NCI-H2107 (cell line): ENCODE results near the gene KCNAB1.

ENCODE experiments used
- DNase-seq: peaks from one replicate; lab custom pipeline; 2025; lab: John Stamatoyannopoulos, UW

KCNAB1 gene

DNA sequence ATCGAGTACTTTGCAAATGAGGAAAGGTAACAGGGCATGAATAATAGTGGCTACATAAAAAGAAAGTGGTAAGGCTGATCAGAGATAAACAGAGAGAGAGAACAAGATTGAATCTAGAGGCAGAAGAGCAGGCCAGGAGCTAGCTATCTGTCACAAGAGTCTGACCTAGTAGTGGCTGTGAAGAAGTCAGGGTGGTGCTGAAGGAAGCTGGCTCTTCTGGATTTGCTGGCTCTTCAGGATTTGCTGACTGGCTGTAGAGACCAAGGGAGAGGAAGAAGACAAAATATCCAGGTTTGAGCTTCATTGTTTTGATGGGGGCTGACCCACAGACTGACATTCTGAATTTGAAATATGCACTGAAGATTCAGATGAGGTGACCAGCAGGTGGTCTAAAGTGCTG lies 292.2 kb downstream of the KCNAB1 start:
- no peak for DNase-seq

DNA sequence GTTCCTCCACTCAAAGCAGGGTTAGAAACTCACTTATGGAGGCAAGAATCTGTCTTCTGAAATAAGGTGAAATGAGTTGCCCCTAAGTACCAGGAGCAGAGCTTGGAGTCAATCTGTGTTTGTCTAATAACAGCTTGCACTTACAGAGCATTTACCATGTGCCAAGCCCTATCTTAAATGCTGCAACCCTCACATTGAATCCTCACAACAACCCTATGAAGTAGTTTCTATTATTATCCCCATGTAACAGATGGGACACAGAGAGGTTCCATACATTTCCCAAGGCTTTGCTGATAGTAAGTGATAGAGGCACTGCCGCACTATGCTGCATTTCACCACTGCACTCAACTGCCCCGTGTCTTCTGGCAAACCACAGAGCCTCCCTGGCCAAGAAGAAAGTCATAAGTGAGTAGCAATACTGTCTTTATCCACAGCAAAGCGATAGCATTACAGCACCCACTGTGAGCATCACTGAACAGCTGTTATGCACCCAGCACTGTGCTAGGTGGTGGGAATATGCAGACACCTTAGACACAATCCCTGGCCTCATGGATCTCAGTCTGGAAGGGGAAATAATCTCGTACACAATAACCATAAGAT lies 293.0 kb downstream of the KCNAB1 start:
- no peak for DNase-seq

DNA sequence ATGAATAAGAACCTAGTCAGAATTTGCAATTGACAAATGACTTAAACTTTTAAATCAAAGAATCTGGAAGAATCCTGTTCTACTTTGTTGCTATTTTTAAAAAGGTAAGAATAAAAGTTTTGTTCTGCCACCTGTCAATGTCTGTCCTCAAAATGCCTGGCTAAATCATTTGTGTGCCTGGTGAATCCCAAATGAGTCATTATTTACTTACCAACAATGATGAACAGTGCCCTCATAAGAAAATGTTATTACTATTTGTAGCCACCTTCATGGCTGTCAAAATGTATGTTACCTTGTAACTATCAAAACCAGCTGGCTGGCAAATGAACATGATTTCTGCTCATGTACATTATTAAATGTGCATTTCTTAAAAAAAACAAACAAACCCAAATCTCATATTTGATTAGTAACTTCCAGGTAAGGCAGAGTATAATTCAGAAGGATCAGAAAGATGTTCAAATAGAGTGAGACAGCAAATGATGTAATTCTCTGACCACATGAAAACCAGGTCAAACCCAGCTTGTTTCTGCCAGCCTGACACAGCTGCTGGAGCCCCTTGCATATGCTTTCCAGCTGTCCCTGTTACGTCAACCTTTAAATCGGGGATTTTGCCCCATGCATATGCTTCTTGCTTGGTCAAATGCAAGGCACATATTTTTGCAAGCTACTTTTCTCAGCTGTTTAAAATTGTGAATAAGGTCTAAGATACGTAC lies 296.6 kb downstream of the KCNAB1 start:
- DNase-seq, result no peak

- DNase-seq, result no peak
These were observed 297.3 kb downstream of the KCNAB1 start for GRCh38 chr3:156417559-156418132.

DNA sequence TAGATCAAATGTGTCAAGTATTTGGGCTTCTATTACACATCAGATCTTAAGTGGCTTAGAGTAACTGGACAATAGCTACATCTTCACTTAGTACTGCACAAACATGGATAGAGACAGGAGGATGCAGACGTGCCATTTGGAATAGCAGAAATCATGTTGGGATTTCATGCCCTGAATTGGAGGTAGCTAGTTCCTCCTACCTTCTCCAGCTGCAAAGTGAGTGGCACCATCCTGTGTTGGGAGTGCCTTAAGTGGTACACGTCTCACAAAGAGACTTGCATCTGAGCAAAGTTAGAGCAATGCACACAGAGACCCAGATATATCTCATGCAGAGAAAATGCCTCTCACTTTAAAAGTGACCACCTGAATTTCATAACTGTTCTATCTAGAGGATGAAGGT lies 298.1 kb downstream of the KCNAB1 start:
- no peak for DNase-seq

DNA sequence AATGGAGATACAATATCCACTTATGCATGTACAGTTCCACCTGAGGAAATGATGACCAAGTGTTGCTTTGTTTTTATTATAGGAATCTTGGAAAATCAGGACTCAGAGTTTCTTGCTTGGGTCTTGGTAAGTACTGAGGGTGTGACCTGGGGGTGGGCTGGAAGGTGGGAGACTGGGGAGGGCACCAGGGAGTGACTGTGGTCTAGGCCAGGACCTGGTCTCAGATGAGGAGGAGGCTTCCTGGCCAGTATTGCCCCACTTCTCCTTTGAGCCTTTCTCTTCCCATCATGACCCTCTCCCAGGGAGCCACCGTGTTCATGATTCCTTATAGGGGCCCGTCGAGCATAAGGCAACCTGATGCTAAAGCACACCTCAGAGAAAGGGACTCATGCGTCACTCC lies 301.2 kb downstream of the KCNAB1 start:
- no peak for DNase-seq

DNA sequence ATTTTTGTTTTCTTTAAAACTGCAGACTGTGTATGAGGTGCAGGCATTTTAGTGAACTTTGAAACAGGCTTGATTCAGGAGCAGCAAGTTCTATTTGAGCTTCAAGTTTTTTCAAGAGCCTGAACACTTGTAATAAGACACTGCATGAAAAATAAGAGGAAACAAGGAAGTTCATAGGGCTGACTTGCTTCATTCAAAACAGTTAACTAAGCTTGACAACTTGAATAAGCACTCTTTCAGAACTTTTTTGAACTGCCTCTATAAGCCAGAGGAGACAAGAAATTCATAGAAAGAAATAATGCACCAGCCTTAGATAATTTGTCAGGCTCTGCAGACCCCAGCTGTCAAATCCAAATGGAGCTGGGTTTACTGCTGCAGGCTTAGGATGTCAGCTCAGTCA lies 304.4 kb downstream of the KCNAB1 start:
- DNase-seq, result no peak

GRCh38 chr3:156425651-156426050 lies 305.3 kb downstream of the KCNAB1 start:
- no peak for DNase-seq

DNA sequence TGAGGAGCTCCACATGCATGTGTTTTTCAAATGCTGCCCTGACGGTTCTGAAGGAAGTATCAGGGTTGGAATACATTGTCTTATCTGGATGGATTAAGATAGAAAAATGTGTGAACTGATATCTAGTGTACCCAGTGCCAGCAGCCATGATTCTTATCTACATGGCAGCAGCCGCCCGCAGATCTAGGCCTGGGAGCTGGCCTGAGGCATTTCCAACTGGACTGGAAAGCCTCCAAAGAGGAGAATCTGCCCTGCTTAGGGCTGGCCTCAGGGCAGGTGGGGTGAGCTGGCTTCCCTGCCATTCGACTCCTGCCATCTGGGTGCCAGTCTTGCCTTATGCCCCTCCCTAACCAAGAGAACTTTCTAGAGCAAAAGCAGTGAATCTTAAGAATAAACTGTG lies 308.7 kb downstream of the KCNAB1 start:
- DNase-seq, result no peak

DNA sequence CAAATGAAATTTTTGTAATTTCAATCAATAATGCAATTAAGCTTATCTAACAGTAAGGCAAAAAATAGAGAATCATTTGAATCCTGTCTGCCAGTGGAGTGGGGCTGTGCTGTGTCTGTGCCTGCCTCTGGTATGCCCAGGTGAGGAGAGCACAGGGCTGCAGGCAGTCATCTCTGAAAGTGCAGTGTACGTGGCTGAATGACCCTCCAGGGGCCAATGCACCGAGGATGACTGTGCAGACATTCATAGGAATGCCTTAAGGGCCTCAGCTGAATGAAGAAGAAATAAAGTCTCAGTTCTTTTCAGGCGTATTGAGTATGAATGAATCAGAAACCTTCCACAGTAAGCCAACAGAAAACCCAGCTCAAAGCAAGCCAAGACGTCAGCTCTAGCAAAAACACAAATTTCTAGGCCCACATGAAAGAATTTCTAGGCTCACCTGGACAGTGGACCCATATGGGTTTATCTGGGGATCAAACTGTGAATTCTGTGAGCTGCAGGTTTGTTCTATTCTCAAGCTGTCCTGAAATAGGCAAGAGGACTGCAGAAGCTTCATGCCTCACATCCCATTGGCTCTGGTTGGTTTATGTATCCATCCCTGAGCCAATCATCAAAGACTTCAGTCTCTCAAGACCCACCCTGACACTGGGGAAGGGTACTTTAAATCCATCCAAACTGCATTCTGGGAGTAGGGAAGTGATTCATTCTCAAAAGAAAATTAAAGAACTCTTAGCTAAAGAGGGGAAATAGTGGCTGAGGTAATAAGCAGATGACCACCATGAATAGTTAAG lies 311.2 kb downstream of the KCNAB1 start:
- no peak for DNase-seq

GRCh38 chr3:156432563-156432962 lies 312.2 kb downstream of the KCNAB1 start:
- no peak for DNase-seq

DNA sequence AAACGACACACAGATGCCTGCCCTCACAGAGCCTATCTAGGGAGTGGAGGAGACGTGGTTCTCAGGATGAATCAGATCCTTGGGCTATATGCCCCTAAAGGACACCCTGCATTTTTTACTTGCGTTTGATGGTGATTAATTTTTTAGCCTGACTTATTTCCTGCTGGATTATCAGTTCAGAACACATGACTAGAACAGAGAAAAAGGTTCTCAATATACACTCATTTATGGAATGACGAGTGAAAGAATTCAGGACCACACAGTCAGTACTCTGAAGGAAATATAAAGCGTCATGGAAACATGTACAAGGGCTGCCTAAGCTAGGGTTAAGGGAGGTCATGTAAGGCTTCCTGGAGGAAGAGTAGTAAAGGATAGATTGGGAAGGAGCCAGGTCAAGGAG lies 312.8 kb downstream of the KCNAB1 start:
- no peak for DNase-seq

- DNase-seq, result no peak
These were observed 313.5 kb downstream of the KCNAB1 start for GRCh38 chr3:156433910-156434309.

- DNase-seq, result no peak
These were observed 314.5 kb downstream of the KCNAB1 start for GRCh38 chr3:156434921-156435320.

- no peak for DNase-seq
These were observed 322.7 kb downstream of the KCNAB1 start for GRCh38 chr3:156443079-156443478.

- DNase-seq, result no peak
These were observed 325.0 kb downstream of the KCNAB1 start for GRCh38 chr3:156445117-156446090.

DNA sequence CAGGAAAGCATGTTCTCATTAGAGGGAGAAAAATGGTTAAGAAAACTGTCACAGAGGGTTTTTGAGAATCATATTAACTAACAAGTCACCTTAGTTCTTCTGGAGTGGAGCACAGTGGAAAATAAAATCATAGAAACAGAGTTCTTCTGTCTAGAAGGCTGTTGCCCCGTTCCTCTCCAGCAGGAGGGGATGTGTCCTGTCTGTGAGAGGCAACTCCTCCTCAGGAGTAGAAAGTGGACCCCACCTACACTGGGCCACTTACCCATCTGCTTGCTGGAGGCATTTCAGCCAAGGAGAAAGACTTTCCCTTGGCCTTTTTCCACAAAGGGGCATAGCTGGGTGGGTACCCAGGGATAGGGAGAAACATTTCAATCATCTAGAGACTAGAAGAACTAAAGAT lies 327.9 kb downstream of the KCNAB1 start:
- no peak for DNase-seq

DNA sequence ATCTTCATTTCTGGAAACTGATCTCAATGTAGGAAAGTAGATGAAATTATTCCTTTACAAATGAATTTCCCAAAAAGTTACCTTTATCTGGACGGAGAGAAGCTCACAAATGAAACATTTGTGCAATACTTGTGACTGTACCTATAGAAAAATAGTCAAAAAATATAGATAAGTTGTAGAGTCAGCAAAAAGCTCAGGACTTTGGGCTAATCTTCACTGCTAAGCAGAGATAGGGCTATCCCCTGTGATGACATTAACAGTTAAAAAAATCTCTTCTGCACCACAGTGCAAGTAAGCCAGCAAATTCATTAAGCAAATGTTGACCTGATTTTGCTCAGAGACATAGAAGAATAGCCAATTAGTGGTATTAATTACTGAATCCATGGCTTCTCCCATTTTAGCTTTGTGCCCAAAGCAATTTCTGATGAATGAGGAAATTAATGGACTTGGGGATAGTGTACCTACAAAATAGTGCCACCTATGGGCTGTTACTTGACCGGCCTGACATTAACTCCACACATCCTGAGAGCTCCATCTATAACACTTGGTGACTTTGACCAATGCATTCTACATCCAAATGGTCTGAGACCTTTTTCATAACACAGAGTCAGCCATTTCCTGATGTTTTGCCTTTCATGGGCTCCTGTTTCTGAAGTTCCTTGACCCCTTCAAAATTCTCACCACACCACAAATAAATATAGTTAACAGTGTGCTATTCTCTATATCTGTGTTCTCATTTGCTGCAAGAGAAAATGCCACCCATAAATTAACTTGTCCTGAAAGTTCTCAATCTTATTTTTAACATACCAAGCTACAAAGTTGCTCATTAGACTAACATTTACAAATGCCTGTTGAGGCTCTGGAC lies 329.6 kb downstream of the KCNAB1 start:
- DNase-seq, result no peak

GRCh38 chr3:156455839-156456238 lies 335.5 kb downstream of the KCNAB1 start:
- no peak for DNase-seq

DNA sequence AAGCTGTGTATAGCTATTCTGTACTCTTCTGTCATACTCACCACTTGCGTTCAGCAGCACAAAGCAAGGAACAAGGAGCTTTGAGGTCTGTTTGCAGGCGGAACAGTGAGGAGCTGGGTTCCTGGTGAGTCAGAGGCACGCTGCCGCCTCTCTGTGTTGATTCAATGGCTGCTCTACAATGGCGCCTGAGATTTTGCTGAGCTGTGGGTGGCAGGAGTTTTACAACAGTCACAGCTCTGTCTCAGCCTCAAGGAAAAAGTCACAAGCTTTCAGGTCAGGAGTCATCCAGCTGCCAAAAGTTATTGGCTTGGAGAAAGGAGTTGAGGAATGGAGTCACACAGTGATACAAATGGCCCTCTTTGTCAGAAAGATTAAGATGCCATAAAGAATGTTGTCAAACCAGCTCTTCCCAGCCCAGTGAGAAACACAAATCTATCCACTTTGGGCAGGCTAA lies 336.4 kb downstream of the KCNAB1 start:
- no peak for DNase-seq

- no peak for DNase-seq
These were observed 339.1 kb downstream of the KCNAB1 start for GRCh38 chr3:156459434-156459833.
